GM19351 (cell line): Measurements from ENCODE around the gene SEMA4D.

Experiments used
- ATAC-seq: cut with Tn5 transposase; IDR thresholded peaks from one replicate; pipeline ENCODE4 v1.9.1; 2021; ENCODE audit warnings: mild to moderate bottlenecking, moderate library complexity; ENCODE audit not compliant: unreplicated experiment

SEMA4D gene

GRCh38 chr9:89497978-89498851 is at the start of gene SEMA4D:
SEMA4D (minus strand) TSS chr9:89498113; CDS start chr9:89405456, 92,657 bp downstream.
- ATAC-seq: peak; percentile 31

GRCh38 chr9:89547000-89547399 is 49.1 kb upstream of the SEMA4D start:
- no peak for ATAC-seq

- no peak for ATAC-seq
Measured at GRCh38 chr9:89544279-89544661, 46.4 kb upstream of the SEMA4D start.

GRCh38 chr9:89543621-89544278 is 45.8 kb upstream of the SEMA4D start:
- no peak for ATAC-seq

GRCh38 chr9:89543111-89543510 is 45.2 kb upstream of the SEMA4D start:
- no peak for ATAC-seq

- peak; percentile 74 for ATAC-seq
Measured at GRCh38 chr9:89542401-89543021, 44.6 kb upstream of the SEMA4D start.

- ATAC-seq: no peak
Measured at GRCh38 chr9:89541798-89542197, 43.9 kb upstream of the SEMA4D start.

GRCh38 chr9:89539374-89539773 is 41.5 kb upstream of the SEMA4D start:
- no peak for ATAC-seq

- ATAC-seq: no peak
Measured at GRCh38 chr9:89538871-89539270, 41.0 kb upstream of the SEMA4D start.

GRCh38 chr9:89537166-89537565 is 39.3 kb upstream of the SEMA4D start:
- ATAC-seq: no peak

- peak; percentile 69 for ATAC-seq
Measured at GRCh38 chr9:89536600-89536999, 38.7 kb upstream of the SEMA4D start.

GRCh38 chr9:89536145-89536574 is 38.2 kb upstream of the SEMA4D start:
- peak; percentile 76 for ATAC-seq

- ATAC-seq: no peak
Measured at GRCh38 chr9:89535461-89535860, 37.5 kb upstream of the SEMA4D start.

GRCh38 chr9:89534515-89535287 is 36.8 kb upstream of the SEMA4D start:
- ATAC-seq: no peak

- ATAC-seq: no peak
Measured at GRCh38 chr9:89533411-89534095, 35.6 kb upstream of the SEMA4D start.

GRCh38 chr9:89532944-89533343 is 35.0 kb upstream of the SEMA4D start:
- no peak for ATAC-seq

- no peak for ATAC-seq
Measured at GRCh38 chr9:89532478-89532877, 34.6 kb upstream of the SEMA4D start.

- no peak for ATAC-seq
Measured at GRCh38 chr9:89531766-89532165, 33.9 kb upstream of the SEMA4D start.

- ATAC-seq: no peak
Measured at GRCh38 chr9:89530726-89531125, 32.8 kb upstream of the SEMA4D start.

- ATAC-seq: no peak
Measured at GRCh38 chr9:89529243-89530035, 31.5 kb upstream of the SEMA4D start.
